GM21381 (cell line): ENCODE measurements around the gene MPZL2.
"Not testable (repeated sequence)": the region's sequence is repeated elsewhere in the genome, so short reads cannot be mapped to it uniquely, and the experiment has no call there.

Source experiments
- ATAC-seq: cut with Tn5 transposase; IDR thresholded peaks from one replicate; pipeline ENCODE4 v1.9.1; 2021; ENCODE audit warnings: mild to moderate bottlenecking, moderate library complexity; ENCODE audit not compliant: unreplicated experiment

MPZL2 gene

DNA sequence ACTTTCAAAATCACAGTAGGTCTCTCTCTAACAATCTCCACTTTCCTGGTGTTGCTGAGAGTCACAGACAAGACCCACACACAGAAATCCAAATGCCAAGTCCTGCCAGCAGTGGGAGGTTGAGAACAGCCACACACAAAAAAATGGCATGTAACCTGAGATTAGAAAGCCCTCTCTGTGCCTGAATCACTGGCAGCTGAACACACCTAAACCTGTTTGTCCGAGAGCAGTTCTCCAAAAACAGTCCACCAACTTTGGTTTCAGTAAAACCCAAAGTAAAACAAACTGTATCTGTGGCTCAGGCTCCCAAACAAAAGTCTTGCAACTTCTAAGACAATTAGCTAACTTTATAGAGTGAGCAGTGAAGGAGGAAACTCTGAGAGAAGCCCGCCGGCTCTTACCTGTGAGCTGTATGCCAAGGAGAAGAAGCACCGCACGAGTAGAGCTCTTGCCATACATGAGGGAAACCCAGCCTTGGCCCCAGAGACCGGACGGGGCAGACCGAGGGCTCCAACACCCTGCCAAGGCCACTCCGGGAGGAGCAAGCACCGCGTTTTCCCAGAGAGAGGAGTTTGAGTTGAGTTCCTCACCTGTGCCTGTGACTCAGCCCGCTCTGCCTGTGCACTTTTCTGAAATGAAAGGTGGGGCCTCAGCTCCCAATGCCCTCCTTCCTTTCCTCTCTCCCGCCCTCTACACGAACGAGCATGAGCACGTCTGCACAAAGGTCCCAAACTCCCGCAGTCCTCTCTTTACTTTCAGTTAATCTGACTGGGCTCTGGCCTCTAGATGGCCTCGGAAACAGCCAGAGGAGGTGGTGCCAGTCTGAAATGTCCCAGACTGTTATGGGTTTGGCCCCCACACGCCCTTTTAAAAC lies at the start of gene MPZL2:
TSS of gene MPZL2 (minus strand) at position 603 of the 874 bp plus-strand sequence. CDS start at position 459, 144 bp downstream.
- ATAC-seq = no peak

DNA sequence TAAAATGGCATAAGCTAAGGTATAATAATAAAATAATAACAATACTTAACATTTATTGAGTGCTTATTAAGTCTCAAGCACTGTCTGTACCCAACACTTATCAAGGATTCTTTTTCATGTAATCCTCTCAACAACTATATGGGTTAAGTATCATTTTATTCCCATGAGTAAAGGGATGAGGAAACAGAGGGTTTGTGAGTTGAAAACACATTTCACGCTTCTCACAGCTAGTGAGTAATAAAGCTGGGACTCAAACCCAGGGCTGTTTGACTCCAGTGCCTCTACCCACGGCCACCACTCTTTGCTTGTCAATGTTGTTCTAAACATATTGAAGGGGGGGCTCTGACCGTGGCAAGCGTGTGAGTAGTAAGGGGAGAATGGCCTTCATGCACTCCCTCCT lies 49.1 kb upstream of the MPZL2 start:
- ATAC-seq = no peak

DNA sequence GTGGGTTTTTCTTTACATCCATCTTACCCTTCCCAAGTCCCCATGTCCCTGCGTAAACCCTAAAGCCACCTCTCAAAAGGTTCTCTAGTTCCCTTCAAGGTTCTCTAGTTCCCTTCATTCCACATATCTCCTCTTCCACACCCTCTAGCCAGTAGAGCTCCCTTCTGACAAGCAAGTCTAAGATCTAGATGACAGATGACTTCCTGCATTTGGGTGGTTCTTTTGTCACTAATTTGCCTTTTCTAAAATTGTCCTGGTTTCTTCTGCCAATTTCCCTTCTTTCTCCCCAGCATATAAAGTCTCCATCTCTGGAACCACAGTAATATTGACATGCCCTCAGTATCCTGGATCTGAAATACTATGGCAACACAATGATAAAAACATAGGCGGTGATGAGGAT lies 48.2 kb upstream of the MPZL2 start:
- no peak for ATAC-seq

DNA sequence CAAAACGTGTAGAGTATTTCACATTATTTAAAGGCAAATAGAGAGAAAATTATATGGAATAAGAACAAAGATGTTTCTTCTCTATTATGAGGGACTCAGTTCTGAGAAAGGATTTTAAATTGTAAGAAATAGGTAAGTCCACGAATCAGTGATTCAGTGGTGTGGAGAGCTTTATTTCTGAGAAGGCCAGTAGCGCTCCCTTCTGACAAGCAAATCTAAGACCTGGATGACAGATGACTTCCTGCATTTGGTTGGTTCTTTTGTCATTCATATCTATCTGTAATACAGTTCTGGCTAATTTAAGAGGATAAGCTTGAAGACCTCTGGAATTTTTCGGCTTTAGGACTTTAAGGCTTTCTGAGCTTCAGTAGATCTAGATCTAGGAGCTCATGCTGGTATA lies 47.4 kb upstream of the MPZL2 start:
- no peak for ATAC-seq

DNA sequence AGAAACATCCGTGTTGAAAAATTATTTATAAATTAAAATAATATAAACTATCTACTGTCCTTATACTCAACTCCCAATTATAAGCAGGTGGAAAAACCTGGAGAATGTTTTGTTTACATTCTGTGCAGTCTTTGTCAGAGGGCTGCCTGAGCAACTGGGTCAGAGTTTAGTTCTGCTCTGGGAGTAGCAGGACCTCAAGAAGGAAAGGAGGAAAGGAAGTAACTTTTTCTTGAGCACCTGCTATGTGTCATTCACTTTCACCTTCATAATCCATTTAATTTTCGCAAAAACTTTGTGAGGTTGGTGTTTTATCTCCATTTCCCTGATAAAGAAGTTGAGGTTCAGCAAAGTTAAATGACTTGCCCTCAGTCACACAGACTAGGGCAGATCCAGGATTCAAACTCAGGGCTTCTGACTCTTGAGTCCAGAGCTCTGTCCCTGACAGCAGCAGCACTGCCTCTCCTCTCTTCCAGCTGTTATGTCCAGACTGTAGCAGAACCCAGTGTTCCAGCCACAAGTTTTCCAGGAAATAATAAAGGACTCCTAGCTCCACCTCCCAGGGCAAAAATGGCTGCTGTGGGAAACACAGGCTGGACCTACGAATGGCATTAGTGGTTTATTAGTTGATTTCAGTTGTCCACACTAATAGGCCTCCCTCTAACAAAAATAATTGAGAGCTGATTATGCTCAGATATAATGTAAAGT lies 46.8 kb upstream of the MPZL2 start:
- ATAC-seq = no peak

DNA sequence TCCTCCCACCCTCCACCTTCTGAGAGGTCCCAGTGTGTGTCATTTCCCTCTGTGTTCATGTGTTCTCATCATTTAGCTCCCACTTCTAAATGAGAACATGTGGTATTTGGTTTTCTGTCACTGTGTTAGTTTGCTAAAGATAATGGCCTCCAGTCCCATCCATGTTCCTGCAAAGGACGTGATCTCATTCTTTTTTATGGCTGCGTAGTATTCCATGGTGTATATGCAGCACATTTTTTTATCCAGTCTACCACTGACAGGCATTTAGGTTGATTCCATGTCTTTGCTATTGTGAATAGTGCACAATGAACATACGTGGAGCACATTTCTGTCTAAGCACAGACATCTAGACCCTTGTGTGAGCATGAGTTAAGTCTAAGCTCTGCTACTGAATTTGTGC lies 46.2 kb upstream of the MPZL2 start:
- no peak for ATAC-seq

DNA sequence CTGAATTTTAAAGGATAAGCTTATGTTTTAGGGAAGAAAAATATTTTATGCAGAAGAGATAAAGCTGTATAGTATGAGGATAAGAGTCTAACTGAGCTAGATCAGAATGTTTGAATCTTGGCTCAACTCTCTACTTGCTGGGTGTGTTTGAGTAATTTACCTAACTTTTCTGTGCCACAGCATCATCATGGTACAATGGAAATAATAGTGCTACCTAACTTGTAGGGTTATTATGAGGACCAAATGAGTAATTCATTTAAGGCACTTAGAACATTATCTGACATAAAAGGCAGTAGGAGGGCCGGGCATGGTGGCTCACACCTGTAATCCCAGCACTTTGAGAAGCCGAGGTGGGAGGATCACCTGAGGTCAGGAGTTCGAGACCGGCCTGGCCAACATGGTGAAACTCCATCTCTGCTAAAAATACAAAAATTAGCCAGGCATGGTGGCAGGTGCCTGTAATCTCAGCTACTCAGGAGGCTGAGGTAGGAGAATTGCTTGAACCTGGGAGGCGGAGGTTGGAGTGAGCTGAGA lies 45.0 kb upstream of the MPZL2 start:
- ATAC-seq = not testable (repeated sequence)

DNA sequence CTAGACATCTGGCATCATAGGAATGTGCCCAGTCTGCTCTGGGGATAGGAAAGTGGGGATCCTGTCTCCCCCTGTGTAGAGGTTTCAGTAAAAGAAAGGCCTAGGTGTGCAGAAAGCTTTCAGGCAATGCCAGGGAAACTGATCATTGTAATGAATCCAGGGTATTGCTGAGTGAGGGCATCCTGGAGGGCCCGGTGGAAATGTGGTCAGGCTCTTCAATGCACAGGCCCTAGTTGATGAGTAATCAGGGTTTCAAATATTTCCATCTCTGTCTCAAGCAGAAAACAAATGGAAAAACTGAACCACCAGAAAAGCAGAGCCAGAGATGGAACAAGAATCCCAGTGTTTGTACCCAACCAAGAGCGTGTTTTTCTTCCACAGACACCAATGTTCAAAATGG lies 42.5 kb upstream of the MPZL2 start:
- ATAC-seq = no peak

DNA sequence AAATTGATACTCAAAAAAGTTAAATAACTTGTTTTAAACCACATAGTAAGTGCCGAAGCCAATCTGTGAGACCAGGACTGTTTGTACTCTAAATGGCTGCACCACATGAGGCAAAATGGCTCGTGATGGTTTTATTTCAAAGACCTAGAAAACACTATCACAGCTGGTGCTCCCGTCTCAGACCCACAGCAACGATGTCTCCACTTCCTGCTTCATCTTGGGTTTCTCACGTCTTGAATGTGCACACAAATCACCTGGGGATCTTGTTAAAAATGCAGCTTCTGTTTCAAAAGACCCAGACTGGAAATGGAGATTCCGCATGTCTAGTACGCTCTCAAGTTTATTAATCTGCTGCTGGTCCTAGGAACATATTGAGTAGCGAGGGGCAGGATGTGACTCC lies 41.6 kb upstream of the MPZL2 start:
- no peak for ATAC-seq

DNA sequence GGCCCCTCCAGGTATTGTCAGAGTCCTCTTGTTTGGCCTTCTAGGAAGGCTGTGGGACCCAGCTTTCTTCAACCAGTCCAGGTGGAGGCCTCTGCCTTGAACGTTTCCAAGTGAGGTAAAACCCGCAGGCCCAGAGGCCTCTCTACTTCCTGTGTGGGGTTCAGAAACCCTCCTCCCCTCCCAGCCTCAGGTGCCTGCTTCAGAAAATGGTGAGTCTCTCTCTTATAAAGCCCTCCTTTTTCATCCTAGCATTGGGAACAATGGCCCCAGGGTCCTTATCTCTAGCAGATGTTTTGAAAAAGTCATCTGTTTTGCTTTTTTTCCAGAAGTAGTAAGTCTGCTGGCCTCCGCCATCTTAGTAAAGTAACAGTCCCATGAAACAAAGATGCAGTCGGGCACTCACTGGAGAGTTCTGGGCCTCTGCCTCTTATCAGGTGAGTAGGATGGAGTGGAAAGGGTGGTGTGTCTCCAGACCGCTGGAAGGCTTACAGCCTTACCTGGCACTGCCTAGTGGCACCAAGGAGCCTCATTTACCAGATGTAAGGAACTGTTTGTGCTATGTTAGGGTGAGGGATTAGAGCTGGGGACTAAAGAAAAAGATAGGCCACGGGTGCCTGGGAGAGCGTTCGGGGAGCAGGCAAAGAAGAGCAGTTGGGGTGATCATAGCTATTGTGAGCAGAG lies 40.6 kb upstream of the MPZL2 start, which contains the start of gene CD3E:
TSS of gene CD3E (plus strand) at position 163 of the 681 bp plus-strand sequence. CDS start at position 386, 223 bp downstream.
- no peak for ATAC-seq

DNA sequence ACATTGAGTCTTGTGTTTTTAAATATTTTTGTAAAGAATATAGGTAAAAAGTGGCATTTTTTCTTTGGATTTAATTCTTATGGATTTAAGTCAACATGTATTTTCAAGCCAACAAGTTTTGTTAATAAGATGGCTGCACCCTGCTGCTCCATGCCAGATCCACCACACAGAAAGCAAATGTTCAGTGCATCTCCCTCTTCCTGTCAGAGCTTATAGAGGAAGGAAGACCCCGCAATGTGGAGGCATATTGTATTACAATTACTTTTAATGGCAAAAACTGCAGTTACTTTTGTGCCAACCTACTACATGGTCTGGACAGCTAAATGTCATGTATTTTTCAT lies 40.1 kb upstream of the MPZL2 start:
- ATAC-seq = no peak

DNA sequence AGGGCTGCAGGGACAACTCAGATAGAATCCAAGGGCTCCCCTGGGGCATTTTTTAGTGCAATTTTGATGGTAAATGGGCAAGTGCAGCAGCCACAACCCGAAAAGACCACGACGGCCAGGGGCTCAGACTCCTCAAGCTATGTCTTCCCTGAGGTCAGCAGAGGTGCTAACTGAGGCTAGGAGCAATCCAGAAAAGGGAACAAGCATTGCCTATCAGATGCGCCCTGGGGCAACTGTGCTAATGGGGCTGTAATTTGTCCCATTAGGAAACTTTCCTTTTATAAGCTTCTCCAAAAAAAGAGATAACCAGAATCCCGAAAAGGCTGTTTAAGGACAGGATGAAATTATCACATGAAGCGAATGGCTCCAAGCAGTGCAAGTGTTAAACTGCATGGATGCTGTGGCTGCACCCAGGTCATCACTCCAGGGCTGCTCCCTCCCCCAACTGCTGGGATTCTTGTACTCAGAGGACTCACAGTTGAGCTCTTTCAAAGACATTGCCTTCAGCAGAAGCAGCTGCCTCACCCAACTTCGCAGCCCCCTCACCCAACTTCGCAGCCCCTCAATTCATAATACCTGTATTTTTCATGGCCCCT lies 37.6 kb upstream of the MPZL2 start:
- ATAC-seq = no peak

DNA sequence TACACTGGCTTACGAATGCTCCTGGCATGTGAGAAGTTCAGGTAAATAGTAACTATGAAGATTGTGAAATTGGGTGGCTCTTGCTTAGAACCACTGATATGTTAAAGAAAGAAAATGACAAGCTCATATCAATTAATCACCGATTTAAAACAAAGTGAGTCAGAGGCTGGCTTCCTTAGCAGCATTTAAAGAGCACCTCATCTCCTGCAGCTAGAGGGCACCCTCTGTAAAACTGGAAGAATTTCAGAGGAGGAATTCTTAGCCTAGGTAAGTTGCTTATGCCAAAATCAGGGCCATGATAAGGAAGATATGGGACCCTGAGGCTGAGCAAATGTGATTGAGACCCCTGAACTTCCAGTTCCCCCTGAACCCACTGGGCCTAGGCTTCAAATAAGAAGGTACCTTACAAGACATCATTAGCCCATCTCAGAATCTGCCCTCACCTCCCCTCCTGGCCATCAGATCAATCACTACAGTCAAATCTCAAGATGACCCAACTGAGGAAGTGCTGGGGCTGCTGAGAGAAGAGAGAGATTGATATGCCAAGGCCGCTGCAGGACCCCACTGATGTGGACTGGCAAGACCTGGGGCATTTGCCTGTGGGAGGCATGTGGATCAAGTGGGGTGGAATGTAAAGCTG lies 31.8 kb upstream of the MPZL2 start:
- ATAC-seq = no peak

DNA sequence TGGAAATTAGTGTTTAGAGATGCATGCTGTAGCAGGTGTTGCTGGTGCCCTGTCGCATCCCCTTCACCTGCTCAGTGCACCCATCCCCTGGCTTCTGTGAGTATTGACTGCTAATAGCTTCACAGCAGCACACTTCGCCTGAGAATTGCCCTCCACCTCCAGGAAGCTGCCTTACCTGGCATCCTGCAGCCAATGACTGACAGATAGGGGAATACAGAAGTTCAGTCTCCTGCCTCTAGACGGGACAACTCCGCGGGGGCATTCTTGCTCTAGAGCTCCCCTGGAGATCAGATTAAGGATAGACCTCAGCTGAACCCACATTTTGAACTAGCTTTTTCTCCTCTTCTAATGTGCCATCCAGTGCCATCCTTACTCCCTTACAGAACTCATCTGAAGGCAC lies 31.1 kb upstream of the MPZL2 start:
- no peak for ATAC-seq

DNA sequence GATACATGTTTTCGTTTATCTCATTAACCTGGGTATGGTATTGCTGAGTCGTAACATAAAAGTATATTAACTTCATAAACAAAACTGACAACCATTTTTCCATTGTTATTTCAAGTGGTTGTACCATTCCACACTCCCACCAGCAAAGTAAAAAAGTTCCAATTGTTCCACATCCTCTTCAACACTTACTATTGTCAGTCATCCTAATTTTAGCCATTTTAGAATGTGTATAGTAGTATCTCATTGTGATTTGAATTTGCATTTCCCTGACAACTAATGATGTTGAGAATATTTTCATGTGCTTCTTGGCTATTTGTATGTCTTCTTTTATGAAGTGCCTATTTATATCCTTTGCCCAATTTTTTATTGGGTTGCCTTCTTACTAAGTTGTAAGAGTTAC lies 30.0 kb upstream of the MPZL2 start:
- no peak for ATAC-seq

DNA sequence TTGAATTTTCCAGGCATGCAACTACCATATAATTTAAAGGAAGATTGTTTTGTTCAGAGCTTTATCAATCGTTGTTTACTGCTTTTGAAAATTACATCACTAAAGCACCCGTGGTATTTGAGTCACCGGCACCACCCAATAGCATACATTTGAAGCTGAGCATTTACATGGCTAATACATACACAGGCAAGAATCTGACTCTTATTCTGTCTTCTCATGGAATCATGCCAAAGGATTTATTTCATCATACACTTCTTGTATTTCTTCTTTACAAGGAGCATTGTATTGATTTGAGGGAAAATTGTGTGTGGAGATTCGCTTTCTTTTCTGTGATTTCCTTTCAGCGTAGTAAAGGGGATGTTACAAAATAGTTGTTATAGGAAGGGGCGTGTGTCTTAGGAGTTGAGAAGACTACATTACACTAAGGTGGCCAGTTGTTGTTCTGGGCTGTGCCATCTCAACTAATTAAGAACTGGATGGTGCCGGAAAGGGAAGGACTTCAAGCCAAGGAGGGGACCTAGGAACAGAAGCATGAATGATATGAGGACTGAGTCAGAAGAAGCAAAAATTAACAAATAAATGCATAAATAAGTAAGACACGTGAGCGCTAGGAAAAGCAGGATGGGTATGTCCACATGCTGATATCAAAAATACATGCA lies 27.5 kb upstream of the MPZL2 start:
- no peak for ATAC-seq

DNA sequence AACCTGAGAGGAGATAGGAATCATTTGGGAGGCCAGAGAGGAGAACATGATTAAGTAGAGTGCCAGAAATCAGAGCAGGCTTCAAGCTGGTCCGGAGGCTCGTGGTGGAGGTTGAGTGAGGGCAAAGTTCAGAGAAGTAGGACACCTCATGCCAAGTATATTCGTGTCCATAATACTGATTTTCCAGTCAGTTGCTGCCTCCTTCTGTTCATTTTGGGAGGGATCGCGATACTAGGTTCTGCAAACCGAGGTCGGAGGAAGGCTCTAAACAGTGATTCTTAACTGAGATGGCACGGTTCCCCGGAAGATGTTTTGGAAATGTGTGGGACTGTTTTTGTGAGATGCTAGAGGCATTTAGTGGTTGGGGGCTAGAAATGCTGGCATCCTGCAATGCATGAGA lies 26.8 kb upstream of the MPZL2 start:
- no peak for ATAC-seq

DNA sequence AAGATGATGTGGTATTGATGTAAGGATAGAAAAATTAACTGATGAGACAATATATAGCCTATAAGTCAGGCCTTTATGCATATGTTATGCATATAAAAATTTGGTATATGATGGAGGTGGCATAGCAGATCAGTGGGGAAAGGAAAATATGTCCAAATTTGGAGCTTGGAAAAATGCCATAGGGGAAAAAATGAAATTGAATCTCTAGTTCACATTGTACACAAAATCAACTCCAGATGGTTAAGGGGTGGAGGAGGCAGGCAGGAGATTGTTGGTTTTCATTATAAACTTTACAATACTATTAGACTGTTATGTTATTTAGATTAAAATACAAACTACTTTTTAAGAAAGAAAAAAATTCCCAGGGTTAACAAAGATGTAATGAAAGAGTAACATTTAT lies 25.3 kb upstream of the MPZL2 start:
- no peak for ATAC-seq

DNA sequence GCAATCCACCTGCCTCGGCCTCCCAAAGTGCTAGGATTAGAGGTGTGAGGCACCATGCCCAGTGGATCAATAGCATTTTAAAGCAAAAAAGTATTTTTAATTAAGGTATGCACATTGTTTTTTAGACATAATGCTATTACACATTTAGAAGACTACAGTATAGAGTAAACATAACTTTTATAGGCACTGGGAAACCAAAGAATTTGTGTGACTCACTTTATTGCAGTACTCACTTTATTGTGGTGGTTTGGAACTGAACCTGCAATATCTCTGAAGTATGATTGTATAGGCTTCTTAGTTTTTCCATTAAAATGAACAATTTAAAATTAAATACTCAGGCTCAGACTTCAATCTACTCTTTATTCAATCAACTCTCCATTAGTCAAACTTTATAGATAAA lies 22.9 kb upstream of the MPZL2 start:
- ATAC-seq = no peak

DNA sequence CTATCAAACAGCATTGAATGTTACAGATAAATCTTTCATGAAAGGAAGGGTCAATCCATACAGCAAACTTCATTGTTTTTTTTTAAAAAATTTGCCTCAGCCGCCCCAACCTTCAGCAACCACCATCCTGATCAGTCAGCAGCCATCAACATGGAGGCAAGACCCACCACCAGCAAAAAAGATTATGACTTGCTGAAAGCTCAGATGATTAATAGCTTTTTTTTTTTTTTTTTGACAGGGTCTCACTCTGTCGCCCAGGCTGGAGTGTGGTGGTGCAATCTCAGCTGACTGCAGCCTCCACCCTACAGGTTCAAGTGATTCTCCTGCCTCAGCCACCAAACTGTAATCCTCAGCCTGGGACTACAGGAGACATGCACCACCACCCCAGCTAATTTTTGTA lies 22.4 kb upstream of the MPZL2 start:
- ATAC-seq = no peak
